HG02943 (cell line): Measurements from ENCODE around the gene RPA3.
"Not testable (repeated sequence)": the region's sequence is repeated elsewhere in the genome, so short reads cannot be mapped to it uniquely, and the experiment has no call there.

Experiments
- ATAC-seq: cut with Tn5 transposase; IDR thresholded peaks from one replicate; pipeline ENCODE4 v1.9.1; 2021; ENCODE audit warnings: mild to moderate bottlenecking, low read depth, moderate library complexity; ENCODE audit not compliant: unreplicated experiment

RPA3 gene

DNA sequence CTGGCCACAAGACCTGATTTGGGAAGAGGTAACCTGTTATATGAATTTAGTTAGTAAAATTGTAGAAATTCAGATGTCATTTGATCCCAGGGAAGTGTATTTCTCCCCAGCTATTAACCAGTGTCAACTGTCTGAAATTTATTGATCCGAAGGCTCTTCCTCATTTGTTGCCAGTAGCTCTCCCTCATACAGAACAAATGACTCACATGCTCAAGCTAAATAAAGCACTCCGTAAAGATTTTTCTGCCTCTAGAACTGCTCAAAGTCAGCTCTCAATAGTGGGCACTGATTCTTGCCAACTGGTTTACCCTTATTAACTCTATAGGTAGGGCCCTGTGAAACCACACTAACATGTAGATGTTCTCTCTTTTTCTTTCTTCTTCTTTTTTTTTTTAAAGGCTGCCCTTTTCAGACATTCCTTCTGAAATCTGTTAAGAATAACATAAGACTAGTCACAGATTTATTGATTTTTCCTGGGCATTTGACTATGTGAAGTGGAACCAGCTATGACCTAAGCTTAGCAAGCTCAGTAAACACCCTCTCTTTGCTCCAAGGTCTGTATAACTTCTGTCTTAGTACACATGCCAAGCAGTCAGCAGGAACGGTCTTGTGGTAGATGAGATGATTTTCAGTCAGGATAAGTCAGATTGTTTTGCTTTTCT is 21.8 kb downstream of the RPA3 start:
- no peak for ATAC-seq

DNA sequence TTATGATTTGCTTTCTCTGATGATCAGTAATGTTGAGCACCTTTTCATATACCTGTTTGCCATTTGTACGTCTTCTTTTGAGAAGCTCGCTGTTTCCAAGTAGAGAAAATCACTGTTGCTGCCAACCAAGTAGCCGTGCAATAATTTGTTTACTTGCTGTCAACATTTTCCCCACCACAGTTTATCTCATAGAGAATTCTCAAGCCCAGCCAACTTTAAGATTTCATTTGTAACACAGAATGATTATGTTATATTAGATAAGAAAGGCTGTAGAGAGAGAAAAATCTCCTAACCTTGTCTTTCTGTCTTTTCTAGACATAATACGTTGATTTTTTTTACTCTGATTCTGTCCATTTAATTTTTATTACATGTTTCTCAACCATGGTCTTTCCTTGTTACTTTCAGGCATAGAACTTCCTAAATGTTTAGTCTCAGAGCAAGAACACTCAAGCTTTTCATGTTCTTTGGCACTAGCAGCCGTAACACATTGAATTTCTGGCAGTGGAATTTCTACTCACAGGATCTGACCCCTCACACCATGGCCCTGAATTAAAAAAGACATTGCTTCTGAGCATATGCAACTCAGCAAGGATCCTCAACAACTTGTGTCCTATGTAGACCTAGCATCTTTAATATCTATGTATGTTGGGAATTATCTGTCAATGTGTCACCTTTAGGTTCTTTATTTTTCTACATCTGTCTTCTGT is 23.1 kb downstream of the RPA3 start:
- no peak for ATAC-seq

DNA sequence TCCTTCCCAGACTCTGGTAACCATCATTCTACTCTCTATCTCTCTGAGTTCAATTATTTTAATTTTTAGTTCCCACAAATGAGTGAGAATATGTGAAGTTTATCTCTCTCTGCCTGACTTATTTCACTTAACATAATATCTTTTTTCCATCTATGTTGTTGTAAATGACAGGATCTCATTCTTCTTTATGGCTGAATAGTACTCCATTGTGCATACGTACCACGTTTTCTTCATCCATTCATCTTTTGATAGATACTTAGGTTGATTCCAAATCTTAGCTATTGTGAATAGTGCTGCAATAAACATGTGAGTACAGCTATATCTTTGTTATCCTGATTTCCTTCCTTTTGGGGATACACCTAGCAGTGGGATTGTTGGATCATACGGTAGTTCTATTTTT is 23.9 kb downstream of the RPA3 start:
- ATAC-seq = no peak

DNA sequence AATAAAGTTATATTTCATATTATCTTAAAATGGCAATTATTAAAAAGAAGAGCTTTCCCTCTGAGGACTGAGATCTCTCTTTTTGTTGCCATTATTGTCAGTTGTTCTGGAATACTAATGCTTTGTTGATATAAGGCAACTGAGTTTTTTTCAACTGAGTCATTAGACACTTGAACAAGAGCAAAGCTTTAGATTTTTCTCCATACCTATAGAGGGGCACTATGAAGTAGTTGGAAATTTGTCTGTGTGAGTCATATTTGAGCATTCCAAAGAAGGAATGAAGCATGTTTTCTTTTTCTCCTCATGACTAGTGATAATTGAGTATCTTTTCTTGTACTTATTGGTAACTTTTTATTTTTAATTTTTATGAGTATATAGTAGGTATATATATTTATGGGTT is 24.5 kb downstream of the RPA3 start:
- ATAC-seq = no peak

DNA sequence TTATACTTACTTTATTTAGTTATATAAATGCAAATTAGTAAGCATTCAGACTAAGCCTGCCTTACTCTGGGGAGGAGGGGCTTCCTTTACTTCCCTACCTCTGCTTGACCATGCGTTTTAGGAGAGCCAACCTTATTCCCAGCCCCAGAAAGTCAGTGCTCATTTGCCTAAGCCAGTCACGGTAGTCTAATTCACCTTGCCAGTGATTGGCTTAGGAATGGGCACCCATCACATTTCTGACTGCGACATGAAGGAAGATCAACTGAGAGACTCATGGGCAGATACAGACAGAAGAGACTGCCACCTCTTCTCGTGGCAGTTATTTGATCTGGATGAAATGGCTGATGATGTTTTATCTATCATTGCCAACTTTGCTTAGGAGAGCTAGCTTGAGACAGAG is 29.5 kb downstream of the RPA3 start:
- no peak for ATAC-seq

DNA sequence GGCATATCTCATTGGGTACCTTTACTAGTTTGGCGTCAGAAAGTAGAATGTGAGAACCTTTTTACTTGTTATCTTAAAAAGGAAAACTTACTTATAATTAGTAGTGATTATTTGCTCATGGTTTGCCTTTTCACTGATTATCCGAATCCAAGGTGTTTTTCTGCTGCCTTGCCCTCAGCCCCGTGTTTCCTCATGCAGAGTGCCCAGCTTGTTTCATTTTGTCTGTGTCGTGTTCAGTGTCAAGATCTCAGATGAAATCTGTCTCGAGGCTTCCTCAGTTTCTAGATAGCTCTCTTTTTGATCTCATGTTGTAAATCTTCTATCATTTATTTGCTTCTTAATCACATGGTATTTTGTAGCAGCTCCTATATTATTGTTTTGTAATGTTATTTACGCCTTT is 30.1 kb downstream of the RPA3 start:
- ATAC-seq = no peak

DNA sequence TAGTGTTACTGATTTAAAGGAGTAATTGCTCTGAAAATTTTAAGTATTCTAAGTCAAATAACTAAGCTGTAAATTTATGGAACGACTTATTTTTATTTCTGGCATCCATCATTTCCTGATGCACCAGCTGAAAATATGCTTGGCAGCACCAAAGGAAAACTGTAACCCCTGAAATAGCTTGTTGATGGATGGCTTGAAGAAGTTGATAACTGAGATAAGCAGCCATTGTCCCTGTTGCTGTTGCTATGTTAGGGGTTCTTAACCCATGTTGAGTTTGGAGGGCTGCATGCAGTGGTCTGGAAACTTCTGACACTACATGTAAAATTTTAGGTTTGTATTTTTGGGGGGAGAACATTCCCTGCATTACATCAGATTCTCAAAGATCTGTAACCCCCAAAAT is 30.6 kb downstream of the RPA3 start:
- no peak for ATAC-seq

DNA sequence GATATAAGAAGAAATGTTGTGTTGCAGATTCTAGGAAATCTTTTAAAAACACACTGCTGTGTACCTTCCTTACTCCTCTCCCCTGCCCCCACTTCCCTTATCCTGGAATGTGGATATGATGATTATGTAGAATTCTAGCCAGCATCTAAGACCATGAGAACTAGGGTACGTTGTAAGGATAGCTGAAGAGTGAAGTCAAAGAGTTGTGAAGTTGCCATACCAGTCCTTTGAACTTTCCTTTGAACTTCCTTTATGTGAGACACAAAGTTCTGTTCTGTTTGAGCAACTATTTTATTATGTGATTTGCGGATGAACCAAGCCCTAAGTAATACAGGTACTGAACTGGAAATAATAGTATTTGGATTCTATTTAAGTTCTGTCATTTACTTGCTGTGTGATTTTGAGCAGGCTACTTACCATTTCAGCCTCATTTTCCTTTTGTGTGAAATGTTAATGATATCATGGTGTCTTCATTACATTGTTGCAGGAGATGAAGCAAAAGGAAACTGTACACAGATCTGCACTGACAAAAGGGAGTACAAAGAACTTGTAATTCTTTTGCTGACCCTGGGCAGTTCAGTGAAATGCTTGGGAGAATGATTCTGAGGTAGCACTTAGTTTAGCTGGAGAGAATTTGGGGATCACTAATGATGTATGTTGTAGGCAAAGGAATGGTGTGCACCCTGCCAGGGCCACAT is 31.4 kb downstream of the RPA3 start:
- no peak for ATAC-seq

DNA sequence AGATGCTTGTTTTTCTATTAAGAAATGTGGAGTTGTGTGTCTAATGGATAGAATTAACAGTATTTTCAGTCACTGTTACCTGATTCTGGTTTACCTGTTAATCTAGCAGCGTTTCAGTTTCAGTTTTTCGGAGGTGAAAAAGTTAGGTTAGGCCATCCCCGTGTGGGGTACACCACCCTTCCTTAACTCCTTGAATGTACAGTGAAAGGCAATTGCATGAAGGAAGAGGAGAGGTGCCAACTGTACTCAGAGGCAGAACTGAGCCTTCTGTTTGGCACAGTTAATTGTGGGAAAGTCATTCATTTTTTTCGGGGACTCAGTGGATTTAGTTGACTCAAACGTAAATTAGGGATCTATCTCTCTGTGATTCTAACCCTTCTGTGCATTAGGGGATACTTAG is 35.5 kb downstream of the RPA3 start:
- ATAC-seq = no peak

DNA sequence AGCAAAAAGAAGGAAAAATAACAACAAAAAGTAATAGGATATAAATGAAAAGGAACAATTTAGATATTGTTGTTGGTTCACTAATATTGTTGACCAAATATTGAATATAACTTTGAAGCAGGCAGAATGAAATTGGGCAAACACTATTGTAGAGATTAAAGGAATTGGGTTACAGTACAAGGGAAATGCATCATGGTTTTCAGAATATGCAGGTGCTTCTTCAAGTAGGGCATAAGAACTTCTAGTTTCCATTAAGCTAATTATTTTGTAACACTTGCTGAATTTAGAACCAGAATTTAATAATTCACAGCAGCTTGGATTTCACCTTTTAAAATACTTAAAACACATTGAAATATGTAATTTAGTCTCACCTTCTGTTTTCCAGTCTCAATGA is 36.5 kb downstream of the RPA3 start:
- ATAC-seq = no peak

DNA sequence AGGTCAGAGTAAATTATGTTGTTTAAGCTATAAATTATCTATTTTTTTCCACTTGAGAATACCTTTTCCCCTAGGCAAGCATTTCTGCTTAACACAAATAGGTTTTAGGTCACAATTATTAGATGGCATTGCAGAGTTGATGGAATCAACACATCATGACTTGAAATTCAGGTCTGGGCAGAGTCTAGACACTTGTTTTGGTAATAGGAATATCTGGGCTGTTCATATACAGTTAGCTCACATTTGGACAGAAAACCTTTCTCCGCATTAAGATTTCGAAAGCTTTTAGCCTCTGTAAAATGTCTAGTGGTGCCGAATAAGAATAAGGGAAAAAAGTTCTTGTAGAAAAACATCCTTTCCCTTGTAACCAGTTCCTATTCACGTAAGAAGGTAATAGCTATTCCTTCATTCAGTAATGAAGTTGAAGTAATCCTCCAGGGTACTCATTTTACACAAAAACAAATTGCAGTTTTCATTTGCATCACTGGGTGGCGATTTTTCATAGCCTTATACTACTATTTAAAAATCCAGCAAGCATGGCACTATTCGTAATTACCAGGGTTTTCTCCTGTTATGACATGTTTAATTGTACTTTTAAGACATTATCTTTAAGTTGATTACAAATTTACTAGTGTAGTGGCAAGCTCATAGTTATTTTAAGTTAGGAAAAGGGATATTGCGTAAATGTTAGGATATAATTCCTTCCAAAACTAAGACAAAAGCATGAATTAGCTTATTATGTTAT is 37.0 kb downstream of the RPA3 start:
- ATAC-seq = peak; percentile 75

DNA sequence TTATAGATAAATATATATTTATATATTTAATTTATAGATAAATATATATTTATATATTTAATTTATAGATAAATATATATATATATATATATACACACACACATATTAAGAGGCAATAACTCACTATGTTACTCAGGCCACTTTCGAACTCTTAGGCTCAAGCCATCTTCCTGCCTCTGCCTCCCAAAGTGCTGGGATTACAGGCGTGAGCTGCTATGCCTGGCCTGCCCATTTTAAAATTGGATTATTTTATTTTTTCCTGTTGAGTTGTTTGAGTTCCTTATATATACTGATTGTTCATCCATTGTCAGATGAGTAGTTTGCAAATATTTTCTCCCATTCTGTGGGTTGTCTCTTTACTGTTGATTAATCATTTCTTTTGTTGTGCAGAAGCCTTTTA is 38.8 kb downstream of the RPA3 start:
- ATAC-seq = not testable (repeated sequence)

DNA sequence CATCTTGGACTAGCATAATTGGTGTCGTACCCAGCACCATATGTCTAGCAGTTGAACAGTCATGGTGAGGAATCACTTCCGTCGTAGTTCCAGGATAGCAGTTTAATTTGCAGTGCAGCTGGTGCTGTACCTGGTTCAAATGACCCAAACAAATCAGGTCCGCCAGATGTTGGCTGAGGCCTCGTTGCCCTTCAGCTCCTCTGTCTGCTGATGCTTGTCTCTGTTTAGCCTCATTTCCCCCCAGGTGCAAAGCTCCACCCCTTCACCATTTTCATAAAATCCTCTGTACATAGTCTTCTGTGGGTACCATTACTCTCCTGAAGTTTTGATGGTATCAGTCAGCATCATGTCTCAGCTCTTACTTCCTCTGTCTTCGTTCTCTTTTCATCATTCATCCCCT is 42.7 kb downstream of the RPA3 start:
- no peak for ATAC-seq

DNA sequence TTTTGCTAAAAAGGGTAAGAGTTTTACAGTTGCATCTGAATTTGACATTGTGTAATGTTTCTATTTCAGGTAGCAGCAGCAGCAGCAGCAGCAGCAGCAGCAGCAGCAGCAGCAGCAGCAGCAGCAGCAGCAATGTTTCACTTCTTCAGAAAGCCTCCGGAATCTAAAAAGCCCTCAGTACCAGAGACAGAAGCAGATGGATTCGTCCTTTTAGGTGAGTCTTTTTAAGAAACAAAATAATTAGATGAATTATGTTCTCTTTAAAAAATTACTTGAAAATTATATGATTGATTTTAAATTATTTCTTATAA is 45.2 kb downstream of the RPA3 start:
- ATAC-seq = no peak

DNA sequence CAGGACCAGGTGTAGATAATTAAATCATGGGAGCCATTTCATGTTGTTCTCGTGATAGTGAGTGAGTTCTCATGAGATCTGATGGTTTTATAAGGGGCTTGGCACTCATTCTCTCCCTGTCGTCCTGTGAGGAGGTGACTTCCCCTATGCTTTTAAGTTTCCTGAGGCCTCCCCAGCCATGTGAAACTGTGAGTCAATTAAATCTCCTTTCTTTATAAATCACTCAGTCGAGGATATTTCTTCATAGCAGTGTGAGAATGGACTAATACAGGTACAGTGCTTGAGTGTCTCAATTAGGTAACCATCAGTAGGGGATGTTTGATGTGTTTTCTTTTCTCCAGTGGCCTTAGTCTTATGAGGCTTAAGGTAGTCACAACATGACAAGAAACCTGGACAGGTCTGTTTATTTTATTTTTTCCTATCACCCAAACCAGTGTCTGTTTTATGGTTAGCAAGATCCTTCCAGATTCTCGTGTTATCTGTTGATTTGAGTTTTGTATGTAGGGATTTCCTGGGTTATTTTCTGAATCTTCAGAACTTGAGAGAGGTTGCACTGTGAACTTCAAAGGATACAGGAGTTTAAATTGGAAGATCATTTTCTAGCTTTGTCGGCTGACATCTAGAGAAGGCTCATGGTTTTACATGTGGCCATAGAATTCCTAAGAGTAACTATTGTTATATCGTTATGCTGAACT is 45.7 kb downstream of the RPA3 start:
- no peak for ATAC-seq

DNA sequence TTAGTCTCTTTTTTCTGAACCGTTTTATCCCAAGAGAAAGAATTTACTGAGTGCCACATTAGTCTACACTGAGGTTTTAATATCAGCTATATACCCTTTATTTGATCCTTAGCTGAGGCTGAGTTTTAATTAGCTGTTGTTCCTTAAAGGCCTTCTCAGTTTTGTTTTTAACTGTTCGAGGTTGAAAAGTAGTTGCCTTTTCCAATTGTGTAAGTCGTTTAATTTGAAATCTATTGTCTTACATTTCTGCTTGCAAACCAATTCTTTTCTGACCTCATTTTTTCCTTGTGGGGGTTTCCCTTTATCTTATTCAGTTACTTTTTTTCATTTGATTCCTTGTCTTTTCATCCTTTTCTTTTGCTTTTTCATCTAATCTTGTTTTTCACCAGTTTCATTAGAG is 47.0 kb downstream of the RPA3 start:
- no peak for ATAC-seq

DNA sequence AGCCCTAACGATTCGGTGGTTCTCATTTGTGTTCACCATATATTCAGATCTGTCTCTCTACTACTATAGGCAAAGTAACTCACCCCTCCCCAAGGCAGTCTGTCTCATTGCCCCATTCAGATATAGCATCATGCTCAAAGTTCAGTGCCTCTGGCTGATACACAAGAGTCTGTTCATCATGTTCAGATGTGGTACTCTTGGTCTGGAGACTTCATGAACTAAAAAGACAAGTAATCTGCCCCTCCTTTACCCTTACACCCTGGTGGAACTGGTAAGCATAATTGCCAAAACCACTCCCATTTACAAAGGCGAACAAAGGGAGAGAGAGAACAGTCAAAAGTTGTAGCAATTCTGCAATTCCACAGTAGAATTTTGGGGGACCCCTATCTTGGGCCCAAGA is 47.9 kb downstream of the RPA3 start:
- no peak for ATAC-seq

DNA sequence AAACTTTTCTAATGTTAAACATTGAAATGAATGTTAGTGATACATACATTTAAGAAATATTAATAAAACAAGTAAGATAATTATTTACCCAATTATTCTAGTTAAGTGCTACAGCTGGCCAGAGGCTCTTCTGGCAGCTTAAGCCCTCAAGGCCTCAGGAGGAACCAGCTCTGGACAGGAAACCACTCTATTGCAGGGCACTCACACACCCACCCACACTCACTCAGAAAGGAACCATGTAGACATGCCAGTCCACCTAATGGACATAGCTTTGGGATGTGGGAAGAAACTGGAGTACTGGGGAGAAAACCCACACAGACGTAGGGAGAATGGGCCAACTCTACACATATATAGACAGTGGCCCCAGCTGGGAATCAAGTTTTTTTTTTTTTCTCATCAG is 49.7 kb downstream of the RPA3 start:
- no peak for ATAC-seq

DNA sequence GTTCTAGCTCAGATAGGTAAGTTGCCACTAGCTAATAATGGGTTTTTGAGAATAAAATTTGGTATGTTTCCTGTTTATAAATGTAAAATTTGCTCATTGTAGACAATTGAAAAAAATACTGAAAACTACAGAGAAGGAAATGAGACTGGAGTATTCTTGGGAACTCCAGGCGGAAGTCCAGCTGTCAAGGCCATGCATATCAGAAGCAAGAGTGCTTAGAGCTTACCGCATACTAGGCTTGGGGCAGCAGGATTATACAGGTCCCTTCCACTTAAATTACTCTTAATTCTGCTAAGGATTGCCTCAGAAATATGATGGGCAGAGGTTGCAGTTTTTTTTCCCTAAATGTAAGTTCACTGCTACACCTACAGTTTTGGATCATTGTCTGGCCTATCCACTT is 51.2 kb downstream of the RPA3 start:
- no peak for ATAC-seq

DNA sequence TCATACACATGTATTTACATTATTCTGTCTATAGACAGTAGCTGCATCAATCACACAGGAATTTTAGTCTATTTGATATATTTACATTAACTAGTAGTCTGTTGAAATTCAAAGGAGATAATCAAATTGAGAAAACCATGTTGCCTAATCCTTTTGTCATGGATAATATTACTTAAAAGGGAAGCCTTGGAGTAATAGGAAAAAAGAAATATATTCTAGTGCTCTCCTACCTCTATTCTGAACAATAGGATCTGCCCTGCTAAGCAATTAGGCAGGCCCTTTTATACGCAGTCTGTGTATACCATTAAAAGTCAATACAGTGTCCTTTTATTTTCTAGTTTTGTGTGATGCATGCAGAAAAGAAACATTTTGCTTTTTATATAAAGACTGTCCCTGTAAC is 53.4 kb downstream of the RPA3 start:
- no peak for ATAC-seq

DNA sequence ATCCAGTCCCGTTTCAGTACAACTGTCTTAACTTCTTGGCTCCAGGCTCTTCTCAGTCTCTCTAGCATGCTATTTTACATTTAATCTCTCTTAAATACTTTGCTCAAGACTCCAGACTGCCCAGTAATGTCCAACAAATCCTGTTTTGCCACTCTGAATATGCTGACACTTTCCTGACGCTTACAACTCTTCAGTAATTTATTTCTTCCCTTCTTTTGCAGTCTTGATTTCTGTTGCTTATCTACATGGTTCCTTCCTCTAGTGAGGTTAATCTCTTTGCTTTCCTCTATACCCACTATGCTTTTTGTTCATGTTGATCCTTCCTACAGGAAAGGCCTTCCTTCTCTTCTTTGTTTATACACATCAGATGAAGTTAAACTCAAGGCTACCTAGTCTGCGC is 54.1 kb downstream of the RPA3 start:
- ATAC-seq = no peak
